Right ventricle myocardium superior (tissue), 1 donor: ENCODE results near the gene RYR2. TPM values are rescaled to one million over a fixed set of nuclear protein-coding genes. Genes with fewer than 3 reads are reported as not detected.

Source experiments
- ATAC-seq: fragments of 200-7000 bp; cut with Tn5 transposase; one replicate; pipeline ENCODE4 v1.9.1; 2020; ENCODE audit warnings: mild to moderate bottlenecking; ENCODE audit not compliant: poor library complexity
- DNase-seq: peaks from one replicate; pipeline ENCODE4 v3.0.0-alpha.2; 2020
- intact Hi-C: fragments of 100-400 bp; cut with DNase I; formaldehyde crosslinking; loops from one replicate; pipeline ENCODE4 v1.11.2; 2022
- total RNA-seq: library from RNA; stranded (reverse); fragmentation: NEBNext Ultra II Directional; extraction: Animal tissue kit (Norgen Biotek cat#: 25700); gene quantifications from one replicate; pipeline ENCODE4 v1.2.1, GENCODE V29; 2021
- donor health status: DM: no; HTN: yes; CAD: no; lungs with severe emphysema.

Gene RYR2
- total RNA-seq, 1 donor from 2014 or later, result 744 TPM

DNA sequence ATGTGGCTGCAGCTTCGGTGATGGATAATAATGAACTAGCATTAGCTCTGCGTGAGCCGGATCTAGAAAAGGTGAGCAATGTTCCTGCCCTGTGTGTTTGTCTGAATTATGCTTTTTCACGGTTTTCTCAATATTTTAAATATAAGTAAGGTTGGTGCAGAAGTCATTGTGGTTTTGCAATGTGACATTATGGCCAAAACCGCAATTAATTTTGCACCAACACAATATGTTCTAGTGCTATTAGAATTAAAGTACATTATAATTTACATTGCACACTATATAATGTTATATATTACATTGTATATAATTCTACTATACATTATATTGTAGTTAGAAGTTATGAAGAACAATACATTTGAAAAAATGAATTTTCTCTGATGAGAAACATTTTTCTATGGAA is 592.9 kb downstream of the RYR2 start:
- intact Hi-C loops, result no loop called here
- DNase-seq, result no peak
- no peak for ATAC-seq

- intact Hi-C loops, result no loop called here
- DNase-seq, result no peak
- no peak for ATAC-seq
These were observed 596.6 kb downstream of the RYR2 start for GRCh38 chr1:237638555-237638954.

DNA sequence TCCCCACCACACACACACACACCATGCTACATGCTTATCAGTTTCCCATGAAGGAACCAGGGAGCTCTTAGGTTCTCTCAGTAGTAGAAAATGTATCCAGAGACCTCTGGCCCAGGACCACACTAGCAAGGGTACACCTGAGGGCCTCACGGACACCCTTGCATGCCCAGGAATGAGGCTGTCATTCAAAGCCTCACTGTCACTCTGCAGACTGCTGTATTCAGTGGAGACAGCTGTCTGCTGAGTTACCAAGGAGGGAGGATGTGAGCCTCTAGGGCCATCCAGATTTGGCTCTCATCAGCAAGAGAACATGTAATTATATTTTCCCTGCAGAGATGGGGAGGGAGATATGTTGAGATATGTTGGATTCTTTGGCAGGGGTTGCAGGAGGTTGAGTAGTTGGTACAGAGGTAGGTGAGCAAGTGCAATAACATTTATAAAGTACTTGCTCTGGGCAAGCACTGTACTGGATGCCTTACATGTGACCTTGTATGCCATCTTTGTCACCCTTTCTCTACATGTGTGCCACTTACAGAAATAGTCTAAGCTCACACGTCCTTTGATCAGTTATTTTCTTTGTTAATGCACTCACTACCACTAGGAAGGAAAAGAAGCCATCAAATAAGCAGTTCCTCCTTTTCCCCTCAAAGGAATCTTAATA is 598.2 kb downstream of the RYR2 start:
- DNase-seq, result no peak
- peak; percentile 62 for ATAC-seq
- intact Hi-C loops, result no loop called here

- ATAC-seq (no peak), DNase-seq (no peak)
- intact Hi-C loops, result no loop called here
These were observed 599.0 kb downstream of the RYR2 start for GRCh38 chr1:237640966-237641365.

- intact Hi-C loops, result no loop called here
- DNase-seq (no peak), ATAC-seq (no peak)
These were observed 608.8 kb downstream of the RYR2 start for GRCh38 chr1:237650809-237651208.

DNA sequence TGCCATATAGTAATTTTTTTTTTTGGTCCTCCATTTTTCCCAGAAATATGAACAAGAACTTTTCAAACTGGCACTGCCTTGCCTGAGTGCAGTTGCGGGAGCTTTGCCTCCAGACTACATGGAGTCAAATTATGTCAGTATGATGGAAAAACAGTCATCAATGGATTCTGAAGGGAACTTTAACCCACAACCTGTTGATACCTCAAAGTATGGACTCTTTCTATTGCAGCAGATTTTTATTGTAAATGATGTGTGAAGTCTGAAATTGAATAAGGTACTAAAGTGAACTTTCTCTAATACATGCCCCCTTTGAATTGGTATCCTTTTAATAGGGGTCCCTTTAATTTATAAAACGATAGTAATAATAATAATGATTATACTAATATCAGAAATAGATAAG is 613.8 kb downstream of the RYR2 start:
- intact Hi-C loops, result no loop called here
- DNase-seq, result no peak
- no peak for ATAC-seq

DNA sequence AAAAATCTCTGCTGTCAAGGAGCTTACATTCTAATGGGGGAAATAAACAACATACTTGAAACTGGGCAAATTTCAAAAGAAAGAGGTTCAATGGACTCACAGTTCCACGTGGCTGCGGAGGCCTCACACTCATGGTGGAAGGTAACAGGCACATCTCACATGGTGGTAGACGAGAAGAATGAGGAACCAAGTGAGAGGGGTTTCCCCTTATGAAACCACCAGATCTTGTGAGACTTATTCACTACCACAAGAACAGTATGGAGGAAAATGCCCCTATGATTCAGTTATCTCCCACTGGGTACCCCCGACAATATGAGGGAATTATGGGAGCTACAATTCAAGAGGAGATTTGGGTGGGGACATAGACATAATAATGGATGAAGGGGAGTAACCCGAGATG is 622.4 kb downstream of the RYR2 start:
- intact Hi-C loops, result no loop called here
- ATAC-seq, result no peak
- DNase-seq, result no peak

DNA sequence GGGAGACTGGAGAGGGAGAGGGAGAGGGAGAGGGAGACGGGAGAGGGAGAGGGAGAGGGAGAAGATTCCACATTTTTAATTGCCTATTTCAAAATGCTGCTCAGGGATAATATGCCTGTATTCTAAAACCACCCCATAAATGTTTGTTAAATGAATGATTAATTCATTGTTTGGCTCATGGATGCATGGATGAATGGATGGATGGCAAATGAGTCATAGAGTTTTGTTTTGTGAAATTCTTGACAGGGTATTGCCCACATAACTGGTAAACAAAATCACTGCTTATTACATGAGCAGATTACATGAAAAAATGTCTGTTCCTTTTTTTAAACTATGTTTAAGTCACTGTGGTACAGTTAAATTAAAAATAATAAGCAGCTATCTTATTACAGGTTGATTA is 628.3 kb downstream of the RYR2 start:
- DNase-seq (no peak), ATAC-seq (no peak)
- intact Hi-C loops, result no loop called here

GRCh38 chr1:237671262-237671661 is 629.3 kb downstream of the RYR2 start:
- peak; percentile 32 for ATAC-seq
- no peak for DNase-seq
- intact Hi-C loops, result no loop called here

- ATAC-seq (peak; percentile 38), DNase-seq (no peak)
- intact Hi-C loops, result no loop called here
These were observed 630.0 kb downstream of the RYR2 start for GRCh38 chr1:237671935-237672334.

DNA sequence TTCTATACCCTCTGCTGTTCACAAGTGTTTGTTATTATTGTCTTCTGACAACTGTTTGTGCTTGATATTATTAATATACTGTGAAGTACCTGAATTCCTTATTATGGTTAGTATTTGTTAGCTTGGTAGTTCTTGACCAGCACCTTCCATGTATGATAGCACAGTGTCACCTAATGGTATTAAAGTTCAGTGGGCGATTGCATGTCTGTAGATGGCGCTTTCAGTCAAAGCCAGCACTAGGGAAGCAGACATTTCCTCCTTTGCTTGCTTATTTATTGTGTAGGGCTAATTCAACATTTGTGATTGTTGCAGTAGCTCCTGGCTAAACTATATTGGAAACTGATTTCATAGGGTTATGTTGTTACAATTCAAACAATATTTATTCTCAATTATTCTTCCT is 630.8 kb downstream of the RYR2 start:
- intact Hi-C loops, result no loop called here
- ATAC-seq, result no peak
- no peak for DNase-seq

DNA sequence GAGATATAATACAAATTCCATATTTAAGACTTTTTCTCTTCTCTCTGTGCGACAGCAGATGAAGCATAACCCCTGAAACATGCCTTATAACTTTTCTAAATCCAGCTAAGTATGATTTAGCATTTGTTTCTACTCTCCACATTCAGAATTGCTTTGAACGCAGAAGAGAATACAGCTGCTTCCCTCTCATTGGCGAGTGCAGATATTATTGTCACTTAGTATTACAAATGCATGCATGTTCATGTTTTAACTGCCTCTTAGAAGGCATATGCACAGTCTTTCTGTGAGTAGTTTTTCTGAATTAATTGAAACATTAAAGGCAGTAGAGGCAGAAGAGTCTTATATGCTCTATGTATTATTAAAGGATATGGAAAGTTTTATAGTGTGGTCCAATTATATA is 631.6 kb downstream of the RYR2 start:
- ATAC-seq, result no peak
- intact Hi-C loops, result no loop called here

DNA sequence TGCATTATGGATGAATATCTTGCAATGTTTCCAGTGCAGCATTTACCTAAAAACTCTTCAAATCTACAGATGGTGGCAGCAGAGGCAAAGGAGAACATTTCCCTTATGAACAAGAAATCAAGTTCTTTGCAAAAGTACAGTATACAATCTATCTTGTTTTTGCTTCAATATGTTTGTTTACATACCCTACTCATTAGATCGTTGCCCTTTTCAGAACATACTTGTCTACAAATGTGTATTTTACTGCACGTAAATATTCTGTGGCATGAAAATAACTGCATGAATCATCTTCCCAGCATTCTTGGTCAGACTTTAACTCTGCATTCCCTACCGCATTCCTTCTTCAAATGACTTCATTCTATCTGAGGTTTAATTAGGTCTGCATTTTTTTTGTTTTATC is 636.0 kb downstream of the RYR2 start:
- DNase-seq (no peak), ATAC-seq (no peak)
- intact Hi-C loops, result no loop called here

More for the DNA sequence above, 631.6 kb downstream of the RYR2 start:
- no peak for DNase-seq

DNA sequence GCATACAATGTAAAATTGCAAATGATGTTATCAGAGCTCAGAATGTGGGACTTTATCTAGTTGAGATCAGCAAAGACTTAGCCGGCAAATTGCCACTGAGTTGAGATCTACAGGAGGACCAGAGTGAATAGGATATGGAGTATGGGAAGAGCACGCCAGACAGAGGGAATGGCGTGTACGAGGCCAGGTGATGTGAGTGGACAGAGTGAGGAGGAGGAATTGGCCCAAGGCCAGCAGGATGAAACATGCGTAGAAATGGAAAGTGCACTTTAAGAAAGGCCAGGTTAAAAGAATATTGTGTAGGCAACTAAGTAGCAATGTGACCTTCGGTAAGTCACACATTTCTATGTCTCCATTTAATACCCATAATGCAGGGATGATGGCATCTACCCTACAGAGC is 637.7 kb downstream of the RYR2 start:
- intact Hi-C loops, result no loop called here
- DNase-seq (no peak), ATAC-seq (peak; percentile 17)

DNA sequence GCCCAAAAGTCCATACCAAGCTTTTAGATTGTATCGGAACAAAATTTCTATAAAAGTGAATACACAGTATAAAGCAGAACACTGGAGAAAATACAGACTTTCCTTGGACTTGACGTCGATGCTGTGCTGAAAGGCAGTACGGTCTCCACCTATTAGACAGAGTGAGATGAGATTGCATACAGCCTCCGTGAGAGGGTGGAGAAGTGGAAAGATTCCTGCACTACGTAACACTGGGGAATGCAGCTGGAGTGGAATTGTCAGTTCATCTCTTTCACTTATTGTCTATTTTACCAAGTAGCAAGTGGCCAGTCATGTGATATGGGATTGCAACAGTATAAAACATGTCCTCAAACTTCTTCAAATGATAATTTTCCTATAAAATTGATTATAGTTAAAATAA is 639.2 kb downstream of the RYR2 start:
- peak; percentile 10 for ATAC-seq
- intact Hi-C loops, result no loop called here

DNA sequence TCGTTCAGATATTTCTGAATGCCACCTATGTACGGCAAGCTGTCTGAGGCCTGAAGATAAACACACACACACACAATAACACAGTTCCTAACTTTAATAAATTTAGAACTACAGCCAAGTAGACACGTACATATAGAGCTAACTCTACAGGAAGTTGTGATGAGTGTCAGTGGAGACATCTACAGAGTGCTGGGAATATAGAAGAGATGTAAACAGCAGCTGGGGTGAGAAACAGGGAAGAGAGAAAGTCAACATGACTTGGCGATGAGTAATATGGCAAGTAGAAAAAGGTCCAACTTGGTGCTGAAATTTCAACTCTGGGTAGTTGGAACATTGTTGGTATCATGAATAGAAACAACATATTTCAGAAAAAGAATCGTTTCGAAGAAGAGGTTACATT is 642.3 kb downstream of the RYR2 start:
- ATAC-seq (no peak), DNase-seq (no peak)
- intact Hi-C loops, result no loop called here

More for the DNA sequence above, 639.2 kb downstream of the RYR2 start:
- DNase-seq, result no peak

DNA sequence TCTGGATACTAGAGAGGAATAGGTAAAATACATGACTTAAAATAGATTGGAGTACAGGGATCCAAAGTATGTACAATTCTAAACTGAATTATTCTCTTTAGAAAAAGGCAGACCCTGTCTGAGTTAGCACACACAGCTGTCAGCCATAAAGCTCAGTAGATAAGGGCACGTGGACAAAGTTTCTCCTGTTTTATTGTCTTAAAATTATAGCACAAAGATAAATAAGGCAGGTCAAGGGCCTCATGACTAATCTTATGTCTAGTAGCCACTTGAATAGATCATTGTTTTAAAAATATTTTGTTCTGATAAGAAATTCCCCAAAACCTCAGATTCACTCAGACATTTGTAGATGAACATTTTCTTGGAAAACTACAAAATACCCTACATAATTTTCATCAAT is 643.6 kb downstream of the RYR2 start:
- no peak for DNase-seq
- intact Hi-C loops, result no loop called here
- no peak for ATAC-seq

DNA sequence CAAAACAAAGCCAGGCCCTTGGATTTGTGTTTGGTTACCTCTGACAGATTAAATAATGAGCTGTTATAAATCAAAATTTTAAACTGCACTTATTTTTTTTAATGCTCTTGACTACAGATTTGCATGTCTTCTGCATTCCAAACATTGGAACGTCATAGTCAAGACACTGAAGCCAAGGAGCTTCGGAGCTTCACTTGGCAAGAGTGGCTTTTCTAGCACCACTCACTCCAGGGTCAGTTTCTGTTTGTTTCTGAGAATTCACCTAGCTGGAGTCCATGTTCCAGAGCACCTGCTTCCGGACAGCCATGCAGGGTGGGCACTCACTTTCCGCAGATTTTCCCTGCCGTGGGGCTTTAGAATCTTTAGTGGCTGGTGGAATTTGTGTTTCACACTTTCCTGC is 645.8 kb downstream of the RYR2 start:
- intact Hi-C loops, result no loop called here
- no peak for ATAC-seq

GRCh38 chr1:237690656-237691055 is 648.7 kb downstream of the RYR2 start:
- ATAC-seq, result no peak
- no peak for DNase-seq
- intact Hi-C loops, result no loop called here

More for the DNA sequence above, 645.8 kb downstream of the RYR2 start:
- no peak for DNase-seq

DNA sequence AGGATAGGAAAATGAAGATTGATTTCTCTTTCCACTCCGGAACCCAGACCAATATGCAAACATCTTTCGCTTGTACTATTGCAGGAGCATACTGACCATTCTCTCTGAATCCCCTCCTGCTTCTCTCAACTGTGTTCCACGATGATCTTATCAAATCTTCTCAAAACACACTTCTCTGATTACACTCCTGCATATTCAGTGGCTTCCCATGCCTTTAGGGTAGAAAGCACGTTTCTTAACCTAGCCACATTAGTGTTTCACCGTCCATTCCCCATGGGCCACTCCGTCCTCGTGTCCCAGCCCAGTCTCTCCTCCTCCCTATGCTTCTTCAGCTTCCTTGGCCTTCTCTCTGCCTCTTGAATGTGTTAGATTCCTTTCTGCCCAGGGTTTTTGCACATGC is 650.3 kb downstream of the RYR2 start:
- intact Hi-C loops, result no loop called here
- DNase-seq, result no peak

GRCh38 chr1:237695878-237696277 is 653.9 kb downstream of the RYR2 start:
- ATAC-seq, result peak; percentile 73
- intact Hi-C loops, result no loop called here
- DNase-seq, result no peak

More for the DNA sequence above, 650.3 kb downstream of the RYR2 start:
- ATAC-seq, result no peak
